DND-41 (cell line): ENCODE measurements around the gene CLDN6.

Experiments used
- ATAC-seq: fragments of 200-7000 bp; cut with Tn5 transposase; 3 replicates; pipeline ENCODE4 v1.9.1; 2021; ENCODE audit warnings: low read depth; ENCODE audit not compliant: insufficient read depth
- DNase-seq: peaks from one replicate; pipeline ENCODE4 v3.0.0-alpha.2; 2020
- H2AFZ ChIP-seq: 2 replicates; pipeline ENCODE4 v1.6.0; 2012; ENCODE audit warnings: low read depth, low read length
- H3K27ac ChIP-seq: 2 replicates; pipeline ENCODE4 v1.5.1; 2012; ENCODE audit warnings: low read length, inconsistent platforms
- H3K27me3 ChIP-seq: fragments of 200-600 bp; sonication (generic); 2 replicates; pipeline ENCODE4 v1.6.0; 2012; ENCODE audit warnings: low read length, mild to moderate bottlenecking, inconsistent platforms; ENCODE audit not compliant: insufficient read depth, poor library complexity
- H3K36me3 ChIP-seq: 2 replicates; pipeline ENCODE4 v1.5.1; 2012; ENCODE audit warnings: low read length, inconsistent platforms; ENCODE audit not compliant: insufficient read depth
- H3K4me1 ChIP-seq: 2 replicates; pipeline ENCODE4 v1.5.1; 2012; ENCODE audit warnings: mild to moderate bottlenecking, low read length; ENCODE audit not compliant: insufficient read depth
- H3K4me2 ChIP-seq: 2 replicates; pipeline ENCODE4 v1.6.0; 2012; ENCODE audit warnings: mild to moderate bottlenecking, moderate library complexity, low read length, inconsistent platforms; ENCODE audit not compliant: insufficient read depth
- H3K4me3 ChIP-seq, 2 experiments: fragments of 200-600 bp in 1 of 2; shearing (Covaris generic) in 1 of 2; 2 replicates each; pipeline ENCODE4 v1.5.1; 2012 to 2016; ENCODE audit warnings: inconsistent platforms in 2 of 2, low read length in 2 of 2, mild to moderate bottlenecking in 2 of 2, low read depth in 1 of 2, moderate library complexity in 1 of 2
- H3K79me2 ChIP-seq: 2 replicates; pipeline ENCODE4 v1.6.0; 2012; ENCODE audit warnings: low read length, inconsistent platforms; ENCODE audit not compliant: insufficient read depth
- H3K9ac ChIP-seq: 2 replicates; pipeline ENCODE4 v1.6.0; 2012; ENCODE audit warnings: low read depth, mild to moderate bottlenecking, inconsistent platforms, low read length, moderate library complexity
- H3K9me3 ChIP-seq: 2 replicates; pipeline ENCODE4 v1.5.1; 2012; ENCODE audit warnings: low read length, moderate library complexity, mild to moderate bottlenecking, inconsistent platforms; ENCODE audit not compliant: insufficient read depth, severe bottlenecking
- H4K20me1 ChIP-seq: 2 replicates; pipeline ENCODE4 v1.6.0; 2012; ENCODE audit warnings: low read length; ENCODE audit not compliant: insufficient read depth
- EZH2 ChIP-seq: IDR thresholded peaks from 3 replicates; pipeline ENCODE4 v1.6.1; 2012; ENCODE audit warnings: borderline replicate concordance, low read depth, mild to moderate bottlenecking, moderate library complexity, low read length, inconsistent platforms; ENCODE audit not compliant: severe bottlenecking
- TF ChIP-seq, protein P1 (sequence below): IDR thresholded peaks from 2 replicates; pipeline ENCODE4 v1.5.1; 2012; ENCODE audit warnings: borderline replicate concordance, low read length, moderate library complexity, mild to moderate bottlenecking; ENCODE audit not compliant: poor library complexity, severe bottlenecking; ENCODE audit errors: extremely low read depth

CLDN6 gene

GRCh38 chr16:3007957-3008689 lies 9.9 kb downstream of the CLDN6 start:
- Histone ChIP-seq H3K9me3 (no peaks in the 10 kb centered on the region), H3K4me1 (peaks cover 46% of the 10 kb centered on the region), H3K9ac (no peak overlapping the region; the same call in 1 of the 2 replicates), H3K79me2 (no peaks in the 10 kb centered on the region), H3K27ac (peak overlapping the region; percentile 65; the same call in 1 of the 2 replicates), H3K4me3 (peak overlapping the region in 1 of 2 experiments; percentile 1; a peak in 1 of 4 replicates), H3K4me2 (peak overlapping the region; percentile 48), H4K20me1 (peaks cover 5% of the 10 kb centered on the region; the same call in 1 of the 2 replicates), H3K27me3 (no peaks in the 10 kb centered on the region), H2AFZ (no peak overlapping the region), H3K36me3 (no peaks in the 10 kb centered on the region)
- TF ChIP-seq, protein P1, sequence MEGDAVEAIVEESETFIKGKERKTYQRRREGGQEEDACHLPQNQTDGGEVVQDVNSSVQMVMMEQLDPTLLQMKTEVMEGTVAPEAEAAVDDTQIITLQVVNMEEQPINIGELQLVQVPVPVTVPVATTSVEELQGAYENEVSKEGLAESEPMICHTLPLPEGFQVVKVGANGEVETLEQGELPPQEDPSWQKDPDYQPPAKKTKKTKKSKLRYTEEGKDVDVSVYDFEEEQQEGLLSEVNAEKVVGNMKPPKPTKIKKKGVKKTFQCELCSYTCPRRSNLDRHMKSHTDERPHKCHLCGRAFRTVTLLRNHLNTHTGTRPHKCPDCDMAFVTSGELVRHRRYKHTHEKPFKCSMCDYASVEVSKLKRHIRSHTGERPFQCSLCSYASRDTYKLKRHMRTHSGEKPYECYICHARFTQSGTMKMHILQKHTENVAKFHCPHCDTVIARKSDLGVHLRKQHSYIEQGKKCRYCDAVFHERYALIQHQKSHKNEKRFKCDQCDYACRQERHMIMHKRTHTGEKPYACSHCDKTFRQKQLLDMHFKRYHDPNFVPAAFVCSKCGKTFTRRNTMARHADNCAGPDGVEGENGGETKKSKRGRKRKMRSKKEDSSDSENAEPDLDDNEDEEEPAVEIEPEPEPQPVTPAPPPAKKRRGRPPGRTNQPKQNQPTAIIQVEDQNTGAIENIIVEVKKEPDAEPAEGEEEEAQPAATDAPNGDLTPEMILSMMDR = no peak
- TF ChIP-seq EZH2 = no peak
- DNase-seq = peak; percentile 61
- ATAC-seq = no peak

GRCh38 chr16:3007059-3007956 lies 10.7 kb downstream of the CLDN6 start:
- Histone ChIP-seq H4K20me1 (peaks cover 5% of the 10 kb centered on the region; the same call in 1 of the 2 replicates), H3K27me3 (no peaks in the 10 kb centered on the region), H3K9me3 (no peaks in the 10 kb centered on the region), H3K4me1 (peaks cover 48% of the 10 kb centered on the region), H3K9ac (peak overlapping the region; percentile 6; the same call in 1 of the 2 replicates), H3K4me3 (no peak overlapping the region), H3K36me3 (no peaks in the 10 kb centered on the region), H3K4me2 (peak overlapping the region; percentile 48), H2AFZ (no peak overlapping the region), H3K79me2 (no peaks in the 10 kb centered on the region), H3K27ac (peak overlapping the region; percentile 65)
- DNase-seq = peak; percentile 34
- ATAC-seq = no peak
- no peak for TF ChIP-seq EZH2
- TF ChIP-seq, protein P1 = no peak

- Histone ChIP-seq H3K4me2 (peak overlapping the region; percentile 83), H3K27me3 (no peaks in the 10 kb centered on the region), H3K4me3 (peak overlapping the region; percentile 17 to 61; a peak in 3 of 4 replicates), H4K20me1 (peaks cover 5% of the 10 kb centered on the region; the same call in 1 of the 2 replicates), H3K79me2 (no peaks in the 10 kb centered on the region), H3K4me1 (peaks cover 48% of the 10 kb centered on the region), H3K9ac (peak overlapping the region; percentile 55), H3K27ac (no peak overlapping the region), H3K9me3 (no peaks in the 10 kb centered on the region), H2AFZ (peak overlapping the region; percentile 59), H3K36me3 (no peaks in the 10 kb centered on the region)
- DNase-seq (no peak), ATAC-seq (no peak)
- TF ChIP-seq, protein P1 = no peak
Measured at GRCh38 chr16:3004781-3005284, 13.2 kb downstream of the CLDN6 start.
